Natural killer cell (primary cell): ENCODE data around the gene PGAP3. TPM values are rescaled to one million over a fixed set of nuclear protein-coding genes. Genes with fewer than 3 reads are reported as not detected.

ENCODE experiments used
- ATAC-seq, 3 donors: fragments of 150-1000 bp in 2 of 3; fragments of 200-7000 bp in 1 of 3; cut with Tn5 transposase; 1 replicate in 1 of 3; 2 replicates in 2 of 3; pipeline ENCODE4 v1.10.0; 2021; ENCODE audit warnings: mild to moderate bottlenecking in 2 of 3, moderate library complexity in 2 of 3
- DNase-seq, 2 donors: peaks; one replicate each; pipeline versions ENCODE4 v3.0.0 to v3.0.0-alpha.2; 2013 to 2021; ENCODE audit warnings: mixed read lengths in 1 of 2
- H3K27ac ChIP-seq: one replicate; pipeline ENCODE4 v1.5.1; 2013; ENCODE audit warnings: mild to moderate bottlenecking, low read length
- H3K27me3 ChIP-seq: one replicate; pipeline ENCODE4 v1.6.1; 2013; ENCODE audit warnings: low read length; ENCODE audit not compliant: control insufficient read depth, insufficient read depth
- H3K36me3 ChIP-seq: one replicate; pipeline ENCODE4 v1.6.1; 2013; ENCODE audit warnings: low read length; ENCODE audit not compliant: control insufficient read depth, insufficient read depth
- H3K4me1 ChIP-seq: one replicate; pipeline ENCODE4 v1.6.1; 2013; ENCODE audit warnings: low read length; ENCODE audit not compliant: control insufficient read depth, insufficient read depth
- H3K4me3 ChIP-seq: one replicate; pipeline ENCODE4 v1.5.1; 2013; ENCODE audit warnings: low read length
- H3K9me3 ChIP-seq: one replicate; pipeline ENCODE4 v1.6.1; 2013; ENCODE audit warnings: low read length; ENCODE audit not compliant: control insufficient read depth, insufficient read depth
- H3K27ac Mint-ChIP-seq, 2 donors: one replicate each; pipeline ENCODE4 v1.8.0; 2022; ENCODE audit warnings: mild to moderate bottlenecking in 2 of 2, mixed read lengths in 2 of 2, moderate library complexity in 1 of 2
- H3K27me3 Mint-ChIP-seq, 2 donors: one replicate each; pipeline ENCODE4 v1.8.0; 2022; ENCODE audit warnings: low read depth in 2 of 2, mixed read lengths in 2 of 2
- H3K36me3 Mint-ChIP-seq: one replicate; pipeline ENCODE4 v1.8.0; 2022; ENCODE audit warnings: mixed read lengths
- H3K4me1 Mint-ChIP-seq, 2 donors: one replicate each; pipeline ENCODE4 v1.8.0; 2022; ENCODE audit warnings: mixed read lengths in 2 of 2
- H3K4me3 Mint-ChIP-seq: one replicate; pipeline ENCODE4 v1.8.0; 2022; ENCODE audit warnings: mild to moderate bottlenecking, moderate library complexity, mixed read lengths
- H3K9me3 Mint-ChIP-seq, 2 donors: one replicate each; pipeline ENCODE4 v1.8.0; 2022; ENCODE audit warnings: mixed read lengths in 2 of 2
- CTCF ChIP-seq: fragments of 200-600 bp; IDR thresholded peaks from one replicate; pipeline ENCODE4 v1.8.0; 2022; ENCODE audit warnings: antibody characterized with exemption
- WGBS: methylation state at CpG from one replicate; pipeline ENCODE4 v1.1.7; 2013; ENCODE audit warnings: missing lambda C conversion rate; ENCODE audit not compliant: insufficient coverage; 5-methylcytosine and 5-hydroxymethylcytosine counted together
- intact Hi-C: fragments of 100-400 bp; cut with micrococcal nuclease; formaldehyde crosslinking; loops from one replicate; pipeline ENCODE4 v1.14.2; 2022
- total RNA-seq, 4 donors: library from RNA; stranded (reverse); fragments of 120-200 nt in 1 of 4; gene quantifications; one replicate each; pipeline versions ENCODE4 v1.2.3 to v1.2.4, GENCODE V29; 2013 to 2022

PGAP3 gene
- total RNA-seq, 3 donors from 2014 or later (not counting 1 experiment from before 2014, with no cell fraction given), result 45.8 to 57.8 (median 52.4) TPM

- Histone ChIP-seq H3K4me3 (no peak overlapping the region), H3K4me1 (peaks cover 3% of the 10 kb centered on the region), H3K9me3 (no peaks in the 10 kb centered on the region), H3K27me3 (no peaks in the 10 kb centered on the region), H3K27ac (no peak overlapping the region), H3K36me3 (peaks cover 22% of the 10 kb centered on the region)
- TF ChIP-seq CTCF, result no peak
- Mint-ChIP-seq H3K4me1 (peaks cover 40 to 62% of the 10 kb centered on the region in 2 donors), H3K9me3 (no peaks in the 10 kb centered on the region), H3K27ac (peak overlapping the region; percentile 59 to 79), H3K27me3 (no peaks in the 10 kb centered on the region), H3K36me3 (no peaks in the 10 kb centered on the region), H3K4me3 (no peak overlapping the region)
- DNase-seq, result no peak
- ATAC-seq, result no peak
- WGBS, result 89% methylated on average over 12 of the region's 12 CpGs
- intact Hi-C loops, result no loop called here
Observed at GRCh38 chr17:39653316-39653661, 34.6 kb downstream of the PGAP3 start.

GRCh38 chr17:39652587-39653315 lies 35.1 kb downstream of the PGAP3 start:
- H3K27ac ChIP-seq, result no peak overlapping the region
- intact Hi-C loops, result no loop called here
- TF ChIP-seq CTCF, result no peak
- Mint-ChIP-seq H3K9me3 (no peaks in the 10 kb centered on the region), H3K4me1 (peaks cover 40 to 62% of the 10 kb centered on the region in 2 donors), H3K4me3 (no peak overlapping the region), H3K36me3 (no peaks in the 10 kb centered on the region), H3K27ac (peak overlapping the region; percentile 65 to 79), H3K27me3 (no peaks in the 10 kb centered on the region)
- no peak for ATAC-seq
- H3K36me3 ChIP-seq, result peaks cover 16% of the 10 kb centered on the region
- no peaks in the 10 kb centered on the region for H3K9me3 ChIP-seq
- DNase-seq, result no peak
- H3K4me1 ChIP-seq, result peaks cover 3% of the 10 kb centered on the region
- H3K4me3 ChIP-seq, result no peak overlapping the region
- H3K27me3 ChIP-seq, result no peaks in the 10 kb centered on the region
- 76% methylated on average over 7 of the region's 7 CpGs for WGBS

GRCh38 chr17:39651923-39652586 lies 35.8 kb downstream of the PGAP3 start:
- Histone ChIP-seq H3K4me3 (no peak overlapping the region), H3K4me1 (peaks cover 3% of the 10 kb centered on the region), H3K27me3 (no peaks in the 10 kb centered on the region), H3K27ac (no peak overlapping the region), H3K9me3 (no peaks in the 10 kb centered on the region), H3K36me3 (peaks cover 15% of the 10 kb centered on the region)
- no peak for TF ChIP-seq CTCF
- Mint-ChIP-seq H3K9me3 (no peaks in the 10 kb centered on the region), H3K27ac (peak overlapping the region; percentile 65 to 79), H3K4me3 (no peak overlapping the region), H3K27me3 (no peaks in the 10 kb centered on the region), H3K4me1 (peaks cover 40 to 61% of the 10 kb centered on the region in 2 donors), H3K36me3 (no peaks in the 10 kb centered on the region)
- DNase-seq, result no peak
- no peak for ATAC-seq
- intact Hi-C loops, result no loop called here
- WGBS, result 76% methylated on average over 8 of the region's 8 CpGs
